ENCODE data around the gene PDE7B.

GRCh38 chr6:135951169-135951568 is 99.7 kb downstream of the PDE7B start:
- TF ChIP-seq REST (IDR thresholded peaks at IDR 0.05; ENCODE audit: insufficient read depth in 1 of 2, low read depth in 2 of 2, low read length in 2 of 2), result no peak
- no peak for TF ChIP-seq TAF1 (IDR thresholded peaks at IDR 0.05; ENCODE audit: borderline replicate concordance, insufficient read depth, low read length)
- no peak for TF ChIP-seq POLR2AphosphoS5 (IDR thresholded peaks at IDR 0.05; ENCODE audit: low read depth, low read length)

Data from PFSK-1 (cell line).